Kidney (tissue), 14 donors: ENCODE data around the gene CENPK. TPM values are rescaled to one million over a fixed set of nuclear protein-coding genes. Genes with fewer than 3 reads are reported as not detected.
A peak's percentile ranks its signal among the peaks of the same experiment; 100 is the strongest.
"Not testable (repeated sequence)": the region's sequence is repeated elsewhere in the genome, so short reads cannot be mapped to it uniquely, and the experiment has no call there.

Experiments
- DNase-seq, 5 donors: peaks; one replicate each; pipeline ENCODE4 v3.0.0-alpha.2; 2013 to 2020
- FAIRE-seq: peaks from 2 replicates; lab custom pipeline; 2012; peaks lifted over from hg19 to GRCh38; lab: Jason Lieb, UNC
- H3K27ac ChIP-seq, 2 donors: one replicate each; pipeline ENCODE4 v1.7.0; 2013; ENCODE audit warnings: low read depth in 2 of 2, low read length in 2 of 2, inconsistent platforms in 1 of 2
- H3K27me3 ChIP-seq: one replicate; pipeline ENCODE4 v1.7.1; 2013; ENCODE audit warnings: low read length, inconsistent platforms; ENCODE audit not compliant: control insufficient read depth, insufficient read depth
- H3K36me3 ChIP-seq, 3 donors: one replicate each; pipeline versions ENCODE4 v1.7.0 to v1.7.1; 2013; ENCODE audit warnings: low read length in 3 of 3, control low read depth in 1 of 3, inconsistent platforms in 1 of 3; ENCODE audit not compliant: insufficient read depth in 3 of 3, control insufficient read depth in 2 of 3
- H3K4me1 ChIP-seq, 3 donors: one replicate each; pipeline versions ENCODE4 v1.7.0 to v1.7.1; 2013; ENCODE audit warnings: low read length in 3 of 3, inconsistent platforms in 1 of 3, low read depth in 1 of 3; ENCODE audit not compliant: control insufficient read depth in 2 of 3, insufficient read depth in 2 of 3
- H3K4me3 ChIP-seq, 3 donors: one replicate each; pipeline versions ENCODE4 v1.7.0 to v1.8.1; 2013; ENCODE audit warnings: low read length in 3 of 3, control low read depth in 1 of 3, inconsistent platforms in 1 of 3
- H3K9ac ChIP-seq, 3 donors: one replicate each; pipeline versions ENCODE4 v1.7.0 to v1.7.1; 2013; ENCODE audit warnings: low read length in 3 of 3, control low read depth in 1 of 3, inconsistent platforms in 1 of 3
- H3K9me3 ChIP-seq, 3 donors: one replicate each; pipeline versions ENCODE4 v1.7.0 to v1.7.1; 2013; ENCODE audit warnings: low read length in 3 of 3, control low read depth in 1 of 3, inconsistent platforms in 1 of 3; ENCODE audit not compliant: control insufficient read depth in 2 of 3, insufficient read depth in 1 of 3
- intact Hi-C: fragments of 100-400 bp; cut with DNase I; formaldehyde crosslinking; loops from one replicate; pipeline ENCODE4 v1.11.1; 2022
- polyA plus RNA-seq: library from polyadenylated mRNA; stranded (reverse); fragments of 350-450 nt; fragmentation: Illumina TruSeq; extraction: RNeasy Lipid Tissue Mini Kit (QIAGEN cat#74804); gene quantifications from one replicate; pipeline ENCODE4 v1.2.3, GENCODE V29; 2014; ENCODE audit warnings: low read depth, low replicate concordance; ENCODE audit not compliant: insufficient read depth
- total RNA-seq: library from RNA; stranded (reverse); fragmentation: NEBNext Ultra II Directional; extraction: Animal tissue kit (Norgen Biotek cat#: 25700); gene quantifications from one replicate; pipeline ENCODE4 v1.2.1, GENCODE V29; 2021
- TF ChIP-seq, protein P1 (sequence below): IDR thresholded peaks from 3 replicates; pipeline ENCODE4 v1.5.1; 2012; ENCODE audit warnings: mild to moderate bottlenecking, moderate library complexity, borderline replicate concordance; ENCODE audit not compliant: insufficient read depth; ENCODE audit errors: extremely low read depth
- donor health status: control.
- donor health status: control.
- donor health status: control.
- donor health status: control.
- donor health status: control.
- donor health status: DM: yes; HTN: yes; CAD: no.
- donor health status: Normal renal cell carcinoma (clear cell type).

Gene CENPK
- total and polyA plus RNA-seq, 2 donors from 2014 or later, result 3.5 TPM; not detected in 1

DNA sequence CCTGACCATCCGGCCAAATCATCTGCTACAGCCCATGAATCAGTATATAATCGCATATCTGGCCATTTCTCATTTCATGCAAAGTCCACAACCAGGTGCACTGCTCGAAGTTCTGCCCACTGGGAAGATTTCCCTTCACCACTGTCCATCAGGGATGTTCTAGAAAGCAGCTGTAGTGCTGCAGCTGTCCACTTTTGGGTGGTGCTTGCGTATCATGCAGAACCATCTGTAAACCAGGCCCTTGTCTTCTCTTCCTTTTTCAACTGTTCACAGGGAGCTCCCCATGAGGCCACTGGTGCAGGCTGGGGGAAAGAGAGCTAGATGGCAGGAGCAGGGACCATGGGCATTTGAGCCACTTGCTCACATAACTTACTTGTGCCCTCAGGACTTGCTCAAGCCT, 73.8 kb downstream of the CENPK start:
- Histone ChIP-seq H3K27me3 (no peaks in the 10 kb centered on the region), H3K9me3 (no peaks in the 10 kb centered on the region), H3K27ac (no peak overlapping the region), H3K36me3 (no peaks in the 10 kb centered on the region), H3K9ac (no peak overlapping the region), H3K4me1 (no peaks in the 10 kb centered on the region), H3K4me3 (no peak overlapping the region)
- FAIRE-seq (no peak), DNase-seq (no peak)
- intact Hi-C loops, result loop anchor here (5.0 to 10.0 kb wide), 2 partner anchors 534 to 682 kb away; no protein-coding TSS in a partner anchor
- TF ChIP-seq, protein P1, sequence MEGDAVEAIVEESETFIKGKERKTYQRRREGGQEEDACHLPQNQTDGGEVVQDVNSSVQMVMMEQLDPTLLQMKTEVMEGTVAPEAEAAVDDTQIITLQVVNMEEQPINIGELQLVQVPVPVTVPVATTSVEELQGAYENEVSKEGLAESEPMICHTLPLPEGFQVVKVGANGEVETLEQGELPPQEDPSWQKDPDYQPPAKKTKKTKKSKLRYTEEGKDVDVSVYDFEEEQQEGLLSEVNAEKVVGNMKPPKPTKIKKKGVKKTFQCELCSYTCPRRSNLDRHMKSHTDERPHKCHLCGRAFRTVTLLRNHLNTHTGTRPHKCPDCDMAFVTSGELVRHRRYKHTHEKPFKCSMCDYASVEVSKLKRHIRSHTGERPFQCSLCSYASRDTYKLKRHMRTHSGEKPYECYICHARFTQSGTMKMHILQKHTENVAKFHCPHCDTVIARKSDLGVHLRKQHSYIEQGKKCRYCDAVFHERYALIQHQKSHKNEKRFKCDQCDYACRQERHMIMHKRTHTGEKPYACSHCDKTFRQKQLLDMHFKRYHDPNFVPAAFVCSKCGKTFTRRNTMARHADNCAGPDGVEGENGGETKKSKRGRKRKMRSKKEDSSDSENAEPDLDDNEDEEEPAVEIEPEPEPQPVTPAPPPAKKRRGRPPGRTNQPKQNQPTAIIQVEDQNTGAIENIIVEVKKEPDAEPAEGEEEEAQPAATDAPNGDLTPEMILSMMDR, result no peak

DNA sequence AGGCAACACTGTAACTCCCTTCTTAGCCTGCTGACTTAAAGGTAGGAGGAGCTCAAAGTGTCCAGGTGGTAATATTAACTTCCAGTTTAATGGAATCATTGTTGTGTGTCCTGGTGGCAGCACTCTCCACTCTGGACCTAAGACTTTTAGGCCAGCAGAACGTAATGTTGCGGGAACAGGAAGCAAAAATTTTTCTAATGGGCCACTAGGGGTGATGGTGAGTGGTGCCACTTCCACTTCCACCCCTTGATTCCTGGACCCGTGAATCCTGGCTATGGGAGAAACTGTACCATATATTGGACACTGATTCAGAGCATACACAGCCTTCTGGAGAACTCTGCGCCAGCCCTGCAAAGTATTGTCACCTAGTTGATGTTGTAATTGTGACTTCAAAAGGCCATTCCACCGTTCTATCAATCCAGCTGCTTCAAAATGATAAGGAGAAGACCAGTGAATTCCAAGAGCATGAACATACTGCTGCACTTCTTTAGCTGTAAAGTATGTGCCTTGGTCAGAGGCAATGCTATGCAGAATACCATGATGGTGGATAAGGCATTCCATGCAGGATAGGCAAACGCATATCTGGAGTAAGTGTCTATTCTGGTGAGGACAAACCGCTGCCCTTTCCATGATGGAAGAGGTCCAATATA, 74.8 kb downstream of the CENPK start:
- not testable (repeated sequence) for FAIRE-seq

GRCh38 chr5:65486803-65487202, 76.2 kb downstream of the CENPK start:
- H3K36me3 ChIP-seq, H3K4me3 ChIP-seq, FAIRE-seq, H3K9me3 ChIP-seq, H3K9ac ChIP-seq, H3K4me1 ChIP-seq, DNase-seq, H3K27me3 ChIP-seq, H3K27ac ChIP-seq: not testable (repeated sequence)
- intact Hi-C loops, result loop anchor here (5.0 to 10.0 kb wide), 2 partner anchors 532 to 680 kb away; no protein-coding TSS in a partner anchor

More for the DNA sequence above, 74.8 kb downstream of the CENPK start:
- not testable (repeated sequence) for H3K9me3 ChIP-seq, H3K27ac ChIP-seq, H3K27me3 ChIP-seq, H3K4me3 ChIP-seq, H3K36me3 ChIP-seq, H3K4me1 ChIP-seq, DNase-seq, H3K9ac ChIP-seq
- intact Hi-C loops, result loop anchor here (5.0 to 10.0 kb wide), 2 partner anchors 533 to 681 kb away; no protein-coding TSS in a partner anchor

DNA sequence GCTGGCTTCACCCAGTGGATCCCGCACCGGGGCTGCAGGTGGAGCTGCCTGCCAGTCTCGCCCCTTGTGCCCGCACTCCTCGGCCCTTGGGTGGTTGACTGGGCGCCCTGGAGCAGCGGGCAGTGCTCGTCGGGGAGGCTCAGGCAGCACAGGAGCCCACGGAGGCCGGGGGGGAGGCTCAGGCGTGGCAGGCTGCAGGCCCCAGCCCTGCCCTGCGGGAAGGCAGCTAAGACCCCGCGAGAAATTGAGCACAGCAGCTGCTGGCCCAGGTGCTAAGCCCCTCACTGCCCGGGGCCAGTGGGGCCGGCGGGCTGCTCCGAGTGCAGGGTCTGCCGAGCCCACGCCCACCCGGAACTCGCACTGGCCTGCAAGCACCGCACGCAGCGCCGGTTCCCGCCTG, 77.6 kb downstream of the CENPK start:
- intact Hi-C loops, result loop anchor here (5.0 to 10.0 kb wide), 2 partner anchors 531 to 678 kb away; no protein-coding TSS in a partner anchor

More for the DNA sequence above, 77.6 kb downstream of the CENPK start:
- no peaks in the 10 kb centered on the region for H3K9me3 ChIP-seq
- FAIRE-seq (no peak), DNase-seq (peak in 2 of 5 donors; percentile 33 to 61)
- no peaks in the 10 kb centered on the region for H3K36me3 ChIP-seq
- TF ChIP-seq, protein P1, result no peak
- no peak overlapping the region for H3K9ac ChIP-seq
- no peak overlapping the region for H3K27ac ChIP-seq
- H3K27me3 ChIP-seq, result no peaks in the 10 kb centered on the region
- peaks cover 0 to 4% (median 0%) of the 10 kb centered on the region in 3 donors for H3K4me1 ChIP-seq
- H3K4me3 ChIP-seq, result no peak overlapping the region
